SK-N-MC (cell line): ENCODE data around the gene LRP5.
A peak's percentile ranks its signal among the peaks of the same experiment; 100 is the strongest.

Experiments used
- EZH2 ChIP-seq: fragments of 200-600 bp; sonication (generic); IDR thresholded peaks from one replicate; pipeline ENCODE4 v1.6.1; 2017; ENCODE audit warnings: antibody characterized with exemption
- FOXP2 ChIP-seq: optimal IDR thresholded peaks from 2 replicates; pipeline ENCODE3; 2011; ENCODE audit warnings: mild to moderate bottlenecking, moderate library complexity; ENCODE audit not compliant: insufficient read depth; ENCODE audit errors: extremely low read length, control extremely low read depth
- POLR2AphosphoS5 ChIP-seq: IDR thresholded peaks from 2 replicates; pipeline ENCODE4 v1.6.1; 2012; ENCODE audit warnings: mild to moderate bottlenecking, low read depth, low read length, borderline replicate concordance

GRCh38 chr11:68460741-68461574, 148.6 kb downstream of the LRP5 start, which contains the start of gene PPP6R3:
- TF ChIP-seq EZH2 = no peak
- peak; percentile 68 for TF ChIP-seq POLR2AphosphoS5
- TF ChIP-seq FOXP2 = no peak
